MCF 10A (cell line): ENCODE measurements around the gene DLG2. TPM values are rescaled to one million over a fixed set of nuclear protein-coding genes. Genes with fewer than 3 reads are reported as not detected.

ENCODE experiments used
- BruUV-seq: library from RNA; stranded (reverse); fragments of 400-500 nt; replicated peaks from 2 replicates; lab custom pipeline; 2021; lab: Mats Ljungman, UMichigan
- CTCF ChIA-PET: fragments of 300-600 bp; sonication (Branson Sonifier 250); formaldehyde crosslinking; extraction: SDS; loops from one replicate; lab custom pipeline; 2021; ENCODE audit warnings: antibody characterized with exemption, inconsistent platforms; lab: Yijun Ruan, JAX
- POLR2A ChIA-PET: fragments of 300-600, 350-650 bp; sonication (Branson Sonifier 250); formaldehyde crosslinking; extraction: SDS; loops from one replicate; lab custom pipeline; 2020; ENCODE audit warnings: antibody characterized with exemption, inconsistent platforms; lab: Yijun Ruan, JAX
- DNase-seq: peaks from one replicate; pipeline ENCODE4 v3.0.0-alpha.2; 2018; ENCODE audit not compliant: unreplicated experiment
- H3K27ac Mint-ChIP-seq: one replicate; pipeline ENCODE4 v1.8.0; 2022; ENCODE audit warnings: mild to moderate bottlenecking, low read depth, mixed read lengths; ENCODE audit not compliant: unreplicated experiment
- H3K27me3 Mint-ChIP-seq: one replicate; pipeline ENCODE4 v1.8.0; 2022; ENCODE audit warnings: mixed read lengths; ENCODE audit not compliant: insufficient read depth, unreplicated experiment
- H3K36me3 Mint-ChIP-seq: one replicate; pipeline ENCODE4 v1.8.0; 2022; ENCODE audit warnings: mild to moderate bottlenecking, moderate library complexity, mixed read lengths; ENCODE audit not compliant: insufficient read depth, unreplicated experiment
- H3K4me1 Mint-ChIP-seq: one replicate; pipeline ENCODE4 v1.8.0; 2022; ENCODE audit warnings: mixed read lengths; ENCODE audit not compliant: insufficient read depth, unreplicated experiment
- H3K4me3 Mint-ChIP-seq: one replicate; pipeline ENCODE4 v1.8.0; 2022; ENCODE audit warnings: mild to moderate bottlenecking, moderate library complexity, mixed read lengths; ENCODE audit not compliant: unreplicated experiment
- H3K9me3 Mint-ChIP-seq: one replicate; pipeline ENCODE4 v1.8.0; 2022; ENCODE audit warnings: mixed read lengths; ENCODE audit not compliant: unreplicated experiment
- CTCF ChIP-seq: fragments of 200-600 bp; IDR thresholded peaks from one replicate; pipeline ENCODE4 v1.8.0; 2022; ENCODE audit warnings: antibody characterized with exemption, mild to moderate bottlenecking; ENCODE audit not compliant: unreplicated experiment
- intact Hi-C: fragments of 100-400 bp; cut with micrococcal nuclease; formaldehyde crosslinking; loops from 2 replicates; pipeline ENCODE4 v1.14.1; 2022
- total RNA-seq: library from RNA; stranded (reverse); gene quantifications from 2 replicates; pipeline ENCODE4 v1.2.3, GENCODE V29; 2022

DLG2 gene
- total RNA-seq, 1 experiment from 2014 or later = 0.26 TPM

DNA sequence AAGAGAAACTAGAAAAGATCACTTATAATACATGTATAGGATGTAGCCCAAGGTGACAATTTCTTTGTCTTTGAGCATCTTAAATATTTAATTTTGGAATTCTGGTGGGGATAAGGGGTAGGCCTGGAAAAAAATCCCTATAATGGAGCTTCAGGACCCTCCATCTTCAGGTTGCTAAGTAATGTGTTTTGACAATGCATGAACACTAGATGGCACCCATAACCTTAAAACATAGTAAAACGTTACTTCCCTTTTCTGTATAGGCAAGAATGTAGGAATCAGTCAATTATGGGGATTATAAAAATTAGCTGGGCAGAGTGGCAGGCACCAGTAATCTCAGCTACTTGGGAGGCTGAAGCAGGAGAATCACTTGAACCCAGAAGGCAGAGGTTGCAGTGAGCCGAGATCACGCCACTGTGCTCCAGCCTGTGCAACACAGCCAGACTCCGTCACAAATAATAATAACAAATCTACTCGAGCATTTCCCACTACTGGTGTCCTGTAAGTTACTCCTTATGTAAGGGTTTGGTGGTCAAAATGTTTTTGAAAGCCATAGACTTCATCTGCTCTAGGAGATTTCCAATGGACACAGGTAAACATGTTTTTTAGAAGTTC, 1799.1 kb downstream of the DLG2 start:
- ChIA-PET CTCF (interaction anchor here (0.5 to 12.1 kb wide), 30 partner anchors 10 to 1118 kb away, joined by 3 to 129 read pairs (median 4); no protein-coding TSS in a partner anchor), POLR2A (interaction anchor here (0.6 kb wide), 1 partner anchor 744 kb away, joined by 5 read pairs; no protein-coding TSS in a partner anchor)
- Mint-ChIP-seq H3K9me3 (no peaks in the 10 kb centered on the region), H3K4me3 (no peak overlapping the region), H3K27me3 (peaks cover 47% of the 10 kb centered on the region), H3K4me1 (no peaks in the 10 kb centered on the region), H3K36me3 (no peaks in the 10 kb centered on the region), H3K27ac (no peak overlapping the region)
- intact Hi-C loops = no loop called here
- TF ChIP-seq CTCF = peak; percentile 48
- no TSS peak for BruUV-seq
- DNase-seq = peak; percentile 27

GRCh38 chr11:83827520-83827919, 1799.6 kb downstream of the DLG2 start:
- Mint-ChIP-seq H3K36me3 (no peaks in the 10 kb centered on the region), H3K27me3 (peaks cover 50% of the 10 kb centered on the region), H3K4me1 (no peaks in the 10 kb centered on the region), H3K9me3 (no peaks in the 10 kb centered on the region), H3K4me3 (no peak overlapping the region), H3K27ac (no peak overlapping the region)
- no peak for DNase-seq
- CTCF ChIA-PET = interaction anchor here (0.6 to 12.1 kb wide), 33 partner anchors 11 to 1144 kb away, joined by 3 to 129 read pairs (median 3); no protein-coding TSS in a partner anchor
- intact Hi-C loops = no loop called here
- BruUV-seq = no TSS peak
- TF ChIP-seq CTCF = no peak
- POLR2A ChIA-PET = interaction anchor here (0.6 kb wide), 1 partner anchor 744 kb away, joined by 5 read pairs; no protein-coding TSS in a partner anchor

- no peak for DNase-seq
- POLR2A ChIA-PET = no interaction called here
- no TSS peak for BruUV-seq
- no peaks in the 10 kb centered on the region for H3K9me3 Mint-ChIP-seq
- intact Hi-C loops = no loop called here
- H3K27ac Mint-ChIP-seq = no peak overlapping the region
- H3K27me3 Mint-ChIP-seq = peaks cover 52% of the 10 kb centered on the region
- no peak overlapping the region for H3K4me3 Mint-ChIP-seq
- H3K36me3 Mint-ChIP-seq = no peaks in the 10 kb centered on the region
- CTCF ChIA-PET = interaction anchor here (0.7 to 12.1 kb wide), 5 partner anchors 9 to 575 kb away, joined by 3 to 129 read pairs (median 13); no protein-coding TSS in a partner anchor
- H3K4me1 Mint-ChIP-seq = no peaks in the 10 kb centered on the region
- TF ChIP-seq CTCF = no peak
Observed at GRCh38 chr11:83826078-83826477, 1801.1 kb downstream of the DLG2 start.

DNA sequence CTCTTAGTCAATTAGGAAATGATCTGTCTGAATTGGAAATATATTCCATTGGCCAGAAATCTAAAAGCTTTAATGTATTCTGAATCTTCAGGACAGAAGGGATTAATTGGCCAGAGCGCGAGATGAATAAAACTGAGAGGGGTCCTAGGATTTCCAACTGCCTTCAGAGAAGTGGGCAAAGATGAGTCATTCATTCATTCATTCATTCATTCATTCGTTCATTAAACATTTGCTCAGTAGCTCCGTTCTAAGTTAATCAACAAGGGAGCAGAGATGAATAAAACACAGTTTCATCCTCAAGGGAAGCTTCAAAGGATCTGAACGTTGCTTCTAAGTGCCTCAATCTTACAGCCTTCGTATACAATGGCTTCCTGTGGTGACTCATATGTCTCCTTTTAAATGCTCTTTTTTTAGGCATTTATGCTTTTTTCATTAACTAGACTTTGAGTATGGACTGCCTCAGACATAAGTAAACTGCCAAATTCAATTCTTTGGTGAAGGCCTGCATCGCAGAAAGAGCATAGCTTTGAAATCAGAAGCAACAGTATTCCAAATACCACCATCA, 1803.6 kb downstream of the DLG2 start:
- Mint-ChIP-seq H3K36me3 (no peaks in the 10 kb centered on the region), H3K27me3 (peaks cover 48% of the 10 kb centered on the region), H3K4me1 (no peaks in the 10 kb centered on the region), H3K4me3 (no peak overlapping the region), H3K27ac (no peak overlapping the region), H3K9me3 (no peaks in the 10 kb centered on the region)
- ChIA-PET POLR2A (no interaction called here), CTCF (interaction anchor here (0.7 to 12.1 kb wide), 8 partner anchors 8 to 1097 kb away, joined by 3 to 383 read pairs (median 4); no protein-coding TSS in a partner anchor)
- no peak for DNase-seq
- intact Hi-C loops = no loop called here
- TF ChIP-seq CTCF = no peak
- BruUV-seq = no TSS peak
